Measurements from ENCODE around the gene IL3RA.
"Not testable (repeated sequence)": the region's sequence is repeated elsewhere in the genome, so short reads cannot be mapped to it uniquely, and the experiment has no call there.

The IL3RA gene

DNA sequence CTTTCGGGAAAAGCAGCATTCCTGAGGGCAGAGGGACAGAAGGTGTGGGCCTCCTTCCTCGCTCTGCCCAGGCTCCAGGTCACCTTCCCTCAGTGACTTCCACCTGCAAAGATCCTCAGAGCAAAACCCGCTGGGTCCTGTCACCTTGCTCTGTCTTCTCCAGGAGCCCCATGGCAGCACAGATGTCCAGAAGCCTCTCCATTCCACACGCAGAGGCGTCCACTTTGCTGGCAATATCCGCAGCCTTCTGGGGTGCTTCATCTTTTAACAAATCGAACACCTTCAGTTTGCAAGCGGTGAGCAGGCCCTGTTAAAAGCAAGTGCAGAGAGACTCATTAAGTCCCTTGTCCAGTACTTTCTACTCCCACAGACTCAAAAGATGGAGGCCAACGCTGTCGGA lies 88.8 kb downstream of the IL3RA start:
- no peak for DNase-seq (ENCODE audit: low spot score)

- DNase-seq (ENCODE audit: low spot score), result not testable (repeated sequence)
Observed at GRCh38 chrX:1426321-1426720, 89.7 kb downstream of the IL3RA start.

GRCh38 chrX:1427756-1428155 lies 91.2 kb downstream of the IL3RA start:
- DNase-seq (ENCODE audit: low spot score), result no peak

DNA sequence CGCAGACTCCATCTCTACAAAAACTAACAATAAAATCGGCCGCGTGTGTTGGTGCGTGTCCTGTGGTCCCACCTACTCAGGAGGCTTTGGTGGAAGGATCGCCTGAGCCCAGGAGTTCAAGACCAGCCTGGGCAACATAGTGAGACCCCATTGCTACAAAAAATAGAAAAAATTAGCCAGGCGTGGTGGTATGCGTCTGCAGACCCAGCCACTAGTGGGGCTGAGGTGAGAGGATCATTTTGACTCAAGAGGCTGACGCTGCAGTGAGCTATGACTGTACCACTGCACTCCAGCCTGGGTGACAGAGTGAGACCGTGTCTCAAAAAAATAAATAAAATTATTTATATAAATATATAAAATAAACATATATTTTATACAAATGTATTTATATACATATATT lies 93.9 kb downstream of the IL3RA start:
- DNase-seq (ENCODE audit: low spot score), result no peak
